Body of pancreas (tissue), 4 donors: ENCODE measurements around the gene C10orf105. TPM values are rescaled to one million over a fixed set of nuclear protein-coding genes. Genes with fewer than 3 reads are reported as not detected.

Experiments used
- ATAC-seq: fragments of 150-250 bp; one replicate; pipeline ENCODE4 v1.9.1; 2016
- DNase-seq, 4 donors: peaks; one replicate each; pipeline ENCODE4 v3.0.0-alpha.2; 2019
- H3K27ac ChIP-seq, 4 donors: fragments of 200-600 bp; sonication (generic); 1 replicate in 3 of 4; 2 replicates in 1 of 4; pipeline versions ENCODE4 v1.5.1 to v1.6.1; 2016 to 2019; ENCODE audit warnings: mild to moderate bottlenecking in 1 of 4, mixed read lengths in 1 of 4, moderate library complexity in 1 of 4
- H3K27me3 ChIP-seq, 2 donors: fragments of 200-600 bp; sonication (generic); one replicate each; pipeline ENCODE4 v1.6.0; 2016; ENCODE audit warnings: mild to moderate bottlenecking in 1 of 2
- H3K36me3 ChIP-seq, 2 donors: fragments of 200-600 bp; sonication (generic); replicated peaks in 1 of 2; 2 replicates each; pipeline ENCODE4 v1.5.1; 2016; ENCODE audit warnings: low read depth in 2 of 2; ENCODE audit not compliant: insufficient read depth in 1 of 2
- H3K4me1 ChIP-seq: fragments of 200-600 bp; sonication (generic); one replicate; pipeline ENCODE4 v1.6.0; 2016
- H3K4me3 ChIP-seq, 2 donors: fragments of 200-600 bp; sonication (generic); 1 replicate in 1 of 2; 2 replicates in 1 of 2; pipeline ENCODE4 v1.5.1; 2016 to 2019
- H3K9me3 ChIP-seq, 3 donors: fragments of 200-600 bp; sonication (generic); 1 replicate in 2 of 3; 2 replicates in 1 of 3; pipeline ENCODE4 v1.5.1; 2016
- CTCF ChIP-seq, 7 experiments: fragments of 450-650 bp in 4 of 7; fragments of 200-600 bp in 3 of 7; sonication (generic) in 3 of 7; IDR thresholded peaks; one replicate each; pipeline ENCODE4 v1.5.1; 2016 to 2019; ENCODE audit warnings: antibody characterized with exemption in 7 of 7
- POLR2A ChIP-seq, 3 donors: fragments of 450-650 bp; IDR thresholded peaks; one replicate each; pipeline ENCODE4 v1.6.1; 2016; ENCODE audit warnings: antibody characterized with exemption in 3 of 3, mild to moderate bottlenecking in 2 of 3
- WGBS, 2 donors: methylation state at CpG; one replicate each; pipeline ENCODE4 v1.1.5; 2017; 5-methylcytosine and 5-hydroxymethylcytosine counted together
- intact Hi-C: fragments of 100-400 bp; cut with DNase I; formaldehyde crosslinking; loops from one replicate; pipeline ENCODE4 v1.15.1; 2023
- total RNA-seq, 2 donors: library from RNA; depleted of rRNA; stranded (reverse); fragments of >200 nt; gene quantifications; one replicate each; pipeline ENCODE4 v1.1.0, GENCODE V29; 2016

Gene C10orf105
- total RNA-seq, 2 donors from 2014 or later, result not detected

GRCh38 chr10:71706216-71707121, 13.1 kb downstream of the C10orf105 start:
- no peak for TF ChIP-seq POLR2A (IDR thresholded peaks at IDR 0.05)
- TF ChIP-seq CTCF (IDR thresholded peaks at IDR 0.05), result no peak
- 73 to 76% methylated on average over 28 to 35 of the region's 35 CpGs for WGBS, 2 donors
- Histone ChIP-seq H3K9me3 (no peaks in the 10 kb centered on the region), H3K4me3 (no peak overlapping the region), H3K4me1 (no peaks in the 10 kb centered on the region), H3K36me3 (no peaks in the 10 kb centered on the region), H3K27me3 (no peaks in the 10 kb centered on the region), H3K27ac (no peak overlapping the region)
- no peak for DNase-seq
- intact Hi-C loops, result no loop called here
- ATAC-seq, result no peak

GRCh38 chr10:71705582-71705981, 14.0 kb downstream of the C10orf105 start:
- no peak for ATAC-seq
- Histone ChIP-seq H3K36me3 (no peaks in the 10 kb centered on the region), H3K9me3 (no peaks in the 10 kb centered on the region), H3K4me3 (no peak overlapping the region), H3K27me3 (no peaks in the 10 kb centered on the region), H3K4me1 (no peaks in the 10 kb centered on the region), H3K27ac (no peak overlapping the region)
- 51 to 53% methylated on average over 2 of the region's 2 CpGs for WGBS, 2 donors
- intact Hi-C loops, result no loop called here
- no peak for DNase-seq
- TF ChIP-seq POLR2A (IDR thresholded peaks at IDR 0.05), result no peak
- TF ChIP-seq CTCF (IDR thresholded peaks at IDR 0.05), result no peak

- no peak overlapping the region for H3K4me3 ChIP-seq
- ATAC-seq (no peak), DNase-seq (no peak)
- no peaks in the 10 kb centered on the region for H3K9me3 ChIP-seq
- WGBS, 2 donors, result 82 to 88% methylated on average over 6 to 18 of the region's 18 CpGs
- H3K27ac ChIP-seq, result no peak overlapping the region
- no peaks in the 10 kb centered on the region for H3K27me3 ChIP-seq
- TF ChIP-seq CTCF (IDR thresholded peaks at IDR 0.05), result no peak
- TF ChIP-seq POLR2A (IDR thresholded peaks at IDR 0.05), result no peak
- H3K4me1 ChIP-seq, result no peaks in the 10 kb centered on the region
- no peaks in the 10 kb centered on the region for H3K36me3 ChIP-seq
- intact Hi-C loops, result no loop called here
Measured at GRCh38 chr10:71704816-71705215, 14.8 kb downstream of the C10orf105 start.

- ATAC-seq, result no peak
- no peak overlapping the region for H3K27ac ChIP-seq
Measured at GRCh38 chr10:71703577-71703976, 16.0 kb downstream of the C10orf105 start.

More at GRCh38 chr10:71703577-71703976, 16.0 kb downstream of the C10orf105 start:
- 53 to 58% methylated on average over 11 of the region's 11 CpGs for WGBS, 2 donors
- no peak overlapping the region for H3K4me3 ChIP-seq
- intact Hi-C loops, result no loop called here
- H3K36me3 ChIP-seq, result no peaks in the 10 kb centered on the region
- DNase-seq, result no peak
- H3K9me3 ChIP-seq, result no peaks in the 10 kb centered on the region
- no peaks in the 10 kb centered on the region for H3K27me3 ChIP-seq
- TF ChIP-seq CTCF (IDR thresholded peaks at IDR 0.05), result no peak
- no peak for TF ChIP-seq POLR2A (IDR thresholded peaks at IDR 0.05)
- H3K4me1 ChIP-seq, result no peaks in the 10 kb centered on the region
